Pancreas (tissue), 10 donors: ENCODE results near the gene GATA3. TPM values are rescaled to one million over a fixed set of nuclear protein-coding genes. Genes with fewer than 3 reads are reported as not detected.

Source experiments
- ATAC-seq, 4 donors: fragments of 200-7000 bp; cut with Tn5 transposase; one replicate each; pipeline versions ENCODE4 v1.8.0 to v1.9.1; 2020; ENCODE audit warnings: mild to moderate bottlenecking in 4 of 4, moderate library complexity in 4 of 4
- DNase-seq, 6 donors: peaks; one replicate each; pipeline ENCODE4 v3.0.0-alpha.2; 2020
- FAIRE-seq: peaks from 2 replicates; lab custom pipeline; 2012; peaks lifted over from hg19 to GRCh38; lab: Jason Lieb, UNC
- H3K27ac ChIP-seq, 4 donors: fragments of 200-600 bp; sonication (generic); 1 replicate in 3 of 4; 2 replicates in 1 of 4; pipeline versions ENCODE4 v1.5.0 to v1.8.0; 2020
- H3K27me3 ChIP-seq, 4 donors: fragments of 200-600 bp; one replicate each; pipeline ENCODE4 v1.8.0; 2021
- H3K36me3 ChIP-seq, 3 donors: fragments of 200-600 bp; sonication (generic) in 1 of 3; one replicate each; pipeline versions ENCODE4 v1.5.0 to v1.8.0; 2020 to 2021
- H3K4me1 ChIP-seq, 3 donors: fragments of 200-600 bp; one replicate each; pipeline ENCODE4 v1.8.0; 2021
- H3K4me3 ChIP-seq, 4 donors: fragments of 200-600 bp; sonication (generic) in 2 of 4; one replicate each; pipeline versions ENCODE4 v1.5.0 to v1.8.0; 2020 to 2021
- H3K9me3 ChIP-seq, 4 donors: fragments of 200-600 bp; one replicate each; pipeline ENCODE4 v1.8.0; 2021
- CTCF ChIP-seq, 4 donors: fragments of 200-600 bp; sonication (generic) in 3 of 4; IDR thresholded peaks; one replicate each; pipeline versions ENCODE4 v1.5.0 to v1.8.0; 2021; ENCODE audit warnings: antibody characterized with exemption in 4 of 4
- WGBS, 2 donors: extraction: QIAGEN DNeasy Blood & Tissue Kit; methylation state at CpG; one replicate each; pipeline ENCODE4 v1.1.7; 2013; 5-methylcytosine and 5-hydroxymethylcytosine counted together
- intact Hi-C, 3 donors: fragments of 100-400 bp; cut with DNase I; formaldehyde crosslinking; loops; one replicate each; pipeline versions ENCODE4 v1.11.1 to v1.14.2; 2022
- polyA plus RNA-seq, 2 donors: library from polyadenylated mRNA; stranded (reverse); fragments of 200-250 nt; gene quantifications; one replicate each; pipeline ENCODE4 v1.2.3, GENCODE V29; 2013
- total RNA-seq, 6 donors: library from RNA; stranded (reverse); fragmentation: NEBNext Ultra II Directional in 4 of 6; extraction: Animal tissue kit (Norgen Biotek cat#: 25700) in 4 of 6; gene quantifications; one replicate each; pipeline versions ENCODE4 v1.2.1 to v1.2.4, GENCODE V29; 2021 to 2023
- donor health status: healthy with polysubstance abuse.
- donor health status: DM: no; HTN: no; CAD: no; lungs with moderate emphysema.
- donor health status: DM: no; HTN: no; CAD: no.
- donor health status: control.
- donor health status: control.
- donor health status: Bipolar disorder and iron deficiency.
- donor health status: DM: yes; HTN: yes; CAD: no.
- donor health status: DM: no; HTN: no; CAD: no.
- donor health status: DM: no; HTN: no; CAD: no.
- donor health status: DM: yes; HTN: yes; CAD: no.

GATA3 gene
- total and polyA plus RNA-seq, 8 donors, result 0.11 to 0.38 (median 0.23) TPM; not detected in 2

- intact Hi-C loops, result no loop called here
- no peak overlapping the region for H3K27ac ChIP-seq
- TF ChIP-seq CTCF (IDR thresholded peaks at IDR 0.05), result no peak
- DNase-seq, result no peak
- 64 to 72% methylated on average over 12 of the region's 12 CpGs for WGBS, 2 donors
- H3K36me3 ChIP-seq, result no peaks in the 10 kb centered on the region
- no peak for ATAC-seq
- no peaks in the 10 kb centered on the region for H3K9me3 ChIP-seq
- no peak for FAIRE-seq
- H3K27me3 ChIP-seq, result no peaks in the 10 kb centered on the region
- H3K4me3 ChIP-seq, result no peak overlapping the region
- no peaks in the 10 kb centered on the region for H3K4me1 ChIP-seq
These were observed 66.9 kb downstream of the GATA3 start for GRCh38 chr10:8121201-8121890.

GRCh38 chr10:8122611-8123369 is 68.3 kb downstream of the GATA3 start:
- Histone ChIP-seq H3K27ac (no peak overlapping the region), H3K4me1 (no peaks in the 10 kb centered on the region), H3K36me3 (no peaks in the 10 kb centered on the region), H3K4me3 (no peak overlapping the region), H3K9me3 (no peaks in the 10 kb centered on the region), H3K27me3 (no peaks in the 10 kb centered on the region)
- no peak for FAIRE-seq
- no peak for TF ChIP-seq CTCF (IDR thresholded peaks at IDR 0.05)
- ATAC-seq, result no peak
- 72 to 78% methylated on average over 7 of the region's 7 CpGs for WGBS, 2 donors
- no peak for DNase-seq
- intact Hi-C loops, result no loop called here

GRCh38 chr10:8124436-8124835 is 69.9 kb downstream of the GATA3 start:
- no peak for DNase-seq
- intact Hi-C loops, result no loop called here
- Histone ChIP-seq H3K27ac (no peak overlapping the region), H3K4me3 (no peak overlapping the region), H3K36me3 (no peaks in the 10 kb centered on the region), H3K4me1 (no peaks in the 10 kb centered on the region), H3K27me3 (no peaks in the 10 kb centered on the region), H3K9me3 (no peaks in the 10 kb centered on the region)
- no peak for FAIRE-seq
- no peak for ATAC-seq
- 80 to 84% methylated on average over 2 of the region's 2 CpGs for WGBS, 2 donors
- no peak for TF ChIP-seq CTCF (IDR thresholded peaks at IDR 0.05)

Other genes with a start within 250 kb of the GATA3 start
- gene TAF3, start 236.2 kb upstream of the GATA3 start, total RNA-seq, result 1 to 10 TPM; 3.7 to 5.8 (median 4.2) TPM
- gene TAF3, start 236.2 kb upstream of the GATA3 start, polyA plus RNA-seq, result 1 to 10 TPM; 2.9 to 3.9 TPM